GM12801 (cell line): ENCODE measurements around the gene ZBTB7C.

Experiments used
- TF ChIP-seq, protein P1 (sequence below): IDR thresholded peaks from one replicate; pipeline ENCODE4 v1.5.1; 2011; ENCODE audit warnings: control low read depth; ENCODE audit not compliant: insufficient read length; ENCODE audit errors: extremely low read depth

The ZBTB7C gene

DNA sequence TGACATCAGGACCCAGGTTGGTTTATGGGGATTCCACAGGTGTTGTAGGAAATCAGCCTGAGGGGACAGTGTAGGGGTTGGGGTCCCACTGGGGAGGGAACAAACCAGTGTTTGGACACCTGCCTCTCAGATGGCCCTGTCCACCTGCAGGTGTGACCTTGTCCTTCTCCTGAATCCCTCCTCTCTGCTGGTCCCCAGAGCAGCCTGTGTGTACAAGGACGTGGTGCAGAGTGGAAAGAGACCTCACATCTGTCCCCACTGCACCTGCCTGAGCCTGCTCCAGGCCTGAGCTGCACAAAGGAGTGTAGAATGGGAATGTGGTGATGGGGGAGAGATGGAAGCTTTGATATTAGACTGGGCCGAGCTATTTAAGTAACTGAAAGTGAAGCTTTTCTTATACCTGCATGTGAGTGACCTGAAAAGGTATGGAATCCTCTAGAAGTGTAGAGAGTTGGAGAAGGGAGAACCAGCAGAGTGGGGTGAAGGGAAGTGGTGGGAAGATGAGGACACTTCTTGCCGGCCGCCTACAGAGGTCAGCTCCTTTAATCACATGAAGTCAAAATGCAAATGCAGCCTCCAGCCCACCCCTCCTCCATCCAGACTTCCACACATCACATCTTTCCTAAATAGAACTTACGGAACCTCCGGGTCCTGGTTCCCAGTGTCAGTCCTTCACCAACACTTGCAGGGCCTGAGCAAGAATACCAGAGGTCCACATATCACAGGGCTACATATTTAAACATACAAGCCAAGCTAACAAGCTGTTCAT, 389.4 kb downstream of the ZBTB7C start:
- TF ChIP-seq, protein P1, sequence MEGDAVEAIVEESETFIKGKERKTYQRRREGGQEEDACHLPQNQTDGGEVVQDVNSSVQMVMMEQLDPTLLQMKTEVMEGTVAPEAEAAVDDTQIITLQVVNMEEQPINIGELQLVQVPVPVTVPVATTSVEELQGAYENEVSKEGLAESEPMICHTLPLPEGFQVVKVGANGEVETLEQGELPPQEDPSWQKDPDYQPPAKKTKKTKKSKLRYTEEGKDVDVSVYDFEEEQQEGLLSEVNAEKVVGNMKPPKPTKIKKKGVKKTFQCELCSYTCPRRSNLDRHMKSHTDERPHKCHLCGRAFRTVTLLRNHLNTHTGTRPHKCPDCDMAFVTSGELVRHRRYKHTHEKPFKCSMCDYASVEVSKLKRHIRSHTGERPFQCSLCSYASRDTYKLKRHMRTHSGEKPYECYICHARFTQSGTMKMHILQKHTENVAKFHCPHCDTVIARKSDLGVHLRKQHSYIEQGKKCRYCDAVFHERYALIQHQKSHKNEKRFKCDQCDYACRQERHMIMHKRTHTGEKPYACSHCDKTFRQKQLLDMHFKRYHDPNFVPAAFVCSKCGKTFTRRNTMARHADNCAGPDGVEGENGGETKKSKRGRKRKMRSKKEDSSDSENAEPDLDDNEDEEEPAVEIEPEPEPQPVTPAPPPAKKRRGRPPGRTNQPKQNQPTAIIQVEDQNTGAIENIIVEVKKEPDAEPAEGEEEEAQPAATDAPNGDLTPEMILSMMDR: no peak

DNA sequence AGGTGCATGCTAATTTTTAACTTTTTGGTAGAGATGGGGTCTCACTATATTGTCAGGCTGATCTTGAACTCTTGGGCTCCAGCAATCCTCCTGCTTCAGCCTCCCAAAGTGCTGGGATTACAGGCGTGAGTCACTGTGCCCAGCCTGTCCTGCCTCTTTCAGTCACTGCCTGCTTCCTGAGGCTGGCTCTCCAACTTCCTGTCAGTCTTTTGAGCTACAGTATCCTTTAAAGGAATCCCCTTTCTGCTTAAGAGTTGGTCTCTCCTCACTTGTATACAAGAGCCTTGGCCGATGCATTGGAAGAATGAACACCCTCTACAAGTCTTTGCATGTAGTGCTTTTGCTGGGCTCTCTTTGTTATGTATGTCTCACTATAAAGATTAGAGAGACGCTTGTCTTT, 390.3 kb downstream of the ZBTB7C start:
- TF ChIP-seq, protein P1: no peak

DNA sequence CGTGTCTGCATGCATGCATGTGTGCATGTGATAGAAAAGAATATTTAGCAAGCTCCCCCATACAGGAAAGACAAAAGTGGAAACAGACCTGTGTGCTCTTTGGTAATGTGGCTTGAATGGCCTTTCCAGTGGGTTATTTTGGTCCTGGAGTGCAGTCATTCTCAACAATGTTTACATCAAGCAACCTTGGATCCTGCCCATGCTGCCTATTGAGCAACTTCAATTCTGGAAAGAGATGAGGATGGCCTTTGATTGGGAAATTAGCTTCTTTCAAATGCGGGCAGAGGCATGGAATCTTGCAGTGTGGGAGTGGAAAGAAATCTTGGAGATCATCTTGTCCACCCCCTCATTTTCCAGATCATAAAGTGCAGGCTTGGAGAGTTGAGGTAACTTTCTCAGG, 391.5 kb downstream of the ZBTB7C start:
- TF ChIP-seq, protein P1: no peak

DNA sequence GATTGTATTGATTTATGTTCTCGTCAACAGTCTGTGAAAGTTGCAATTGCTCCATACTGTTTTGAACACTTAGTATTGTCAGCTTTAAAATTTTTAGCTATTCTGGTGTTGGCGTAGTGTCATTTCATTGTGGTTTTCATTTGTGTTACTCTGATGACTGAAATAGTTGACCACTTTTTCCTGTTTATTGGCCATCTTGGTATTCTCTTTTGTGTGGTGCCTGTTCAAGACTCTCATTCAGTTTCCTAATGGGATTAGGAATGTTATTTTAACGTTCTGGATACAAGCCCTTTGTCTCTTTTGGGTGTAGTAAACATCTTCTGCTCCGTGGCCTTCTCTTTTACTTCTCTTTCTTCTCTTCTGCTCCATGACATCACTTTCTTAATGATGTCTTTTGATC, 396.0 kb downstream of the ZBTB7C start:
- TF ChIP-seq, protein P1: no peak

DNA sequence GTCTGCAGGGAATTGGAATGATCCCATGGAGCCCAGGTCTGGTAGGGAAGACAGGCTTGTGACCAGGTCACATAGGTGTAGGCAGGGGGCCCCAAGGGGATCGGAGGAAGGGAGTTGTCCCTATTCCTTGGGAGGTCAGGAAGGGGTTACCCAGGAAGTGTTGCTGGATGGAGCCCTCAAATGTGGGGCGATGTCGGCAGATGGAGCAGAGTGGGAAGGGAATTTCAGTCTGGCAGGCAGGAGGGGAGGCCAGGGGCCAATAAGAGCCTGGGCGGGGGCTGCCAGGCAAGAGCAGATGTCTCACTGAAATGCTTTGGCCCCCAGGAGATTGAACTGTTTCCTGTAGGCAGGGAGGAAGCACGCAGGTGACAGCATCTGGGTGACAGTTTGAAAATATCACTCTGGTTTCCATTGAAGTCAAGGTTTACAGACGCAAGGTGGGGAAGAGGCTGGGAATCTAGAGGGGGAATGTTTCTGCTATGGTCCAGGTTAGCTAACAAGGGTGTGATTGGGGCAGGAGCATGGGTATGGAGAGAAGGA, 397.2 kb downstream of the ZBTB7C start:
- TF ChIP-seq, protein P1: no peak

DNA sequence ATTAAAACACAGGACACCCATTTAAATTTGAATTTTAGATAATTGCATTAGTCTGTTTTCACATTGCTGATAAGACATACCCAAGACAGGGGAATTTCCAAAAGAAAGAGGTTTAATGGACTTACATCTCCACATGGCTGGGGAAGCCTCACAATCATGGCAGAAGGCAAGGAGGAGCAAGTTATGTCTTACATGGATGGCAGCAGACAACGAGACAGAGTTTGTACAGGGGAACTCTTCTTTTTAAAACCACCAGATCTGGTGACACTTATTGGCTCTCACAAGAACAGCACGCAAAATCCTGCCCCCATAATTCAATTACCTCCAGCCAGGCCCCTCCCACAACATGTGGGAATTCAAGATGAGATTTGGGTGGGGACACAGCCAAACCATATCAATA, 398.9 kb downstream of the ZBTB7C start:
- TF ChIP-seq, protein P1: no peak

DNA sequence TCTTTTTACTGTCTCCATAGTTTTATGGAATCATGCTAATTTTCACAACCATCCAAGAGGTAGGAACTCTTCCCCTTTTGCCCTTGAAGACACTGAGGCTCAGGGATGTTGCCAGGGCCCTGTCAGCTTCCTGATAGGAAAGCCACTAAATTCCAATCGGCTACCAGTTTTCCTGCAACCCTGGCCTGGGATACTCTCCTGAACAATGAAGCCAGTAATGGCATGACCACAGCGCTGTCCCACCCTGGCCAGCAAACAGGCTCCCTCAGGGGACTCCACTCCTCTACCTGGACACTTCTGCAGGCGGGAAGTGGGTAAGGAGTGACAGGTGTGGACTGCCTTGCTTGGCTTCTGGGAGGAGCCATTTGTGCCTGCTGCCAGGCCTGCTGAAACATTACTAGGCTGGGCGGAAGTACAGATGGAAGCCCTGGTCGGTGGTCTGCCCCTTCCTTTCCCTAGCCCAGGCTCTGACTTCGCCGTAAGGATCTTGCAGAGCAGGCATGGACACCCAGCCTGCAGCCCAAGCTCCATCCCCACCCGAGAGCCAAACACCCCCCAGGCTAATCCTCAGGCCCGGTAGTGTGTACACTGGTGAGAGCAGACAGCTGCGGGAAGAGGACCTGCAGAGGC, 400.0 kb downstream of the ZBTB7C start:
- TF ChIP-seq, protein P1: no peak
